ENCODE results near the gene KRTAP5-2.
A peak's percentile ranks its signal among the peaks of the same experiment; 100 is the strongest.

KRTAP5-2 gene

GRCh38 chr11:1554981-1555712 lies 42.9 kb downstream of the KRTAP5-2 start:
- TF ChIP-seq CTCF (IDR thresholded peaks at IDR 0.05; ENCODE audit: low read length, missing control alignments) = no peak
- no peak for DNase-seq (ENCODE audit: low read depth)
- H3K4me3 ChIP-seq (replicated peaks; ENCODE audit: low read depth, low read length) = no peak overlapping the region

- TF ChIP-seq CTCF (IDR thresholded peaks at IDR 0.05; ENCODE audit: low read length, missing control alignments) = no peak
- DNase-seq (ENCODE audit: low read depth) = no peak
- H3K4me3 ChIP-seq (replicated peaks; ENCODE audit: low read depth, low read length) = no peak overlapping the region
Measured at GRCh38 chr11:1553808-1554594, 44.1 kb downstream of the KRTAP5-2 start.

- TF ChIP-seq CTCF (IDR thresholded peaks at IDR 0.05; ENCODE audit: low read length, missing control alignments) = no peak
- no peak for DNase-seq (ENCODE audit: low read depth)
- no peak overlapping the region for H3K4me3 ChIP-seq (replicated peaks; ENCODE audit: low read depth, low read length)
Measured at GRCh38 chr11:1549338-1550330, 48.5 kb downstream of the KRTAP5-2 start.

- DNase-seq (ENCODE audit: low read depth) = peak; percentile 40
- H3K4me3 ChIP-seq (replicated peaks; ENCODE audit: low read depth, low read length) = no peak overlapping the region
- no peak for TF ChIP-seq CTCF (IDR thresholded peaks at IDR 0.05; ENCODE audit: low read length, missing control alignments)
Measured at GRCh38 chr11:1548221-1549070, 49.6 kb downstream of the KRTAP5-2 start.

GRCh38 chr11:1547467-1548098 lies 50.5 kb downstream of the KRTAP5-2 start:
- no peak for DNase-seq (ENCODE audit: low read depth)
- H3K4me3 ChIP-seq (replicated peaks; ENCODE audit: low read depth, low read length) = no peak overlapping the region
- no peak for TF ChIP-seq CTCF (IDR thresholded peaks at IDR 0.05; ENCODE audit: low read length, missing control alignments)
